Effector CD8-positive, alpha-beta T cell (primary cell): Measurements from ENCODE around the gene ARL5B.

ENCODE experiments used
- DNase-seq: peaks from one replicate; lab custom pipeline; 2025; lab: John Stamatoyannopoulos, UW

Gene ARL5B

DNA sequence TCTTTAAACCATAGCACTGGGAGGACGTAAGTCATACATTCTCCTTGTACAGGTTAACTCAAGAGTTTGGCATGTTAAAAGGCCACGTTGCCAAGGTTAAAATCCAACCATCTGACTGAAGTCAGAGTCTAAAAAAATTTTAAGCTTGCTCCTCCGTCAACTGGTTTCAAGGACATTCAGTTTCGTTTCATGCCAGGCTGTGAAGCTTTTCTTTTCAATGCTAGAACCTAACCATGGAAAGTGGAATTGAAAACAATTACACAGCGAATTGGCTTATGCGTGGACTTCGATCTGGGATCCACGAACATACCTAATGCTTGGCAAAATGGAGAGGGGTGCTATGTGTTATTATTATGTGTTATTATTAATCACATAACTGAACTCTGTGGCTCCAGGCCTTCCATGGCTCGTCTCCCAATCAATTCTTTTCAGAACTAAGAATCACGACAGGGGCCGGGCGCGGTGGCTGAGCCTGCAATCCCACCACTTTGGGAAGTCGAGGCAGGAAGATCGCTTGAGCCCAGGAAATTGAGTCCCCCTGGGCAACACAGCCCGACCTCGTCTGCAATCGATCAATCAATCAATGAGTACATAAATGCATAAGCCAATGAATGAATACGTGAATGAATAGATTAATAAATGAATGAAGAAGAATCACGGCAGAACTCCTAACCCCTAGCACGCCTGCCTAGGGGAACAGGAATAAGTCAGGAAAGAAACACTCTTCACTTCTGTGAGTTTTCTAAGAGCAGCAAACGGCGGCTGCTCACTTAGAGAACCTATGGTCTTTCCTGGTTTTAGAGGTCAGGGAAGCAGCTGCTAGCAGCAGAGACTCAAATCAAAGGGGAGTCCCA lies 733 bp upstream of the ARL5B start:
- DNase-seq: no peak

DNA sequence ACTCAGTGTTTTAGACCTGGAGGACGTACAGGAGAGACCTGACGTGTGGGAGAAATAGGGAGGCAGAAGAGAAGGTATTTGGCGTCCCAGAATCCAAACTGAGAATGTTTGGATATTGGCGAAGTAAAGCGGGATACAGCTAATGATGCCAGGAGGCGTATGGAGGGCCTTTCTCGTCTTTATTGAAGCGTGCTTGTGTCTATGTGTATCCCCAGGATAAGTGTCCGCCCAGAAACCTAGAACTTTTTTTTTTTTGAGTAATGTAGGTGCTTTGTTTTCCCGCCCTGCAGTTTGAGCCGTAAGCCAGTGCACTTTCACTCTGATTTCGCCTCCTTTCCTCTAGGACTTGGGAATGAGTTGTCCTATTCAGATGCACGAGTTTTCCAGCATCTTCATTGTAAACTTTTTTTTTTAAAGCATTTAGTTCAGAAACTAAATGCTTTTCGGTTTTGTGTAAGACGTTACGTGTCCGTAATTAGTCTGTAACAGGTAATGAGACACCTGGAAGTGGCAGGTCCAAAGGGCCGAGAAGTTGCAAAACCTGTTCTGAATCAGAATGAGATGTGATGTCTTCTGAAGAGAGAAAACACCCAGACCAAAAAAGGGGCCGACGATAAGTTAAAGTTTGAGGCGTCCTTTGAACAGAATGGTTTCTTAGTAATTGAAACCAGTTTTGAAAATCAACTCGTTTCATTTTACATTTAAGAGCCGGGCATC lies 746 bp downstream of the ARL5B start:
- DNase-seq: no peak

DNA sequence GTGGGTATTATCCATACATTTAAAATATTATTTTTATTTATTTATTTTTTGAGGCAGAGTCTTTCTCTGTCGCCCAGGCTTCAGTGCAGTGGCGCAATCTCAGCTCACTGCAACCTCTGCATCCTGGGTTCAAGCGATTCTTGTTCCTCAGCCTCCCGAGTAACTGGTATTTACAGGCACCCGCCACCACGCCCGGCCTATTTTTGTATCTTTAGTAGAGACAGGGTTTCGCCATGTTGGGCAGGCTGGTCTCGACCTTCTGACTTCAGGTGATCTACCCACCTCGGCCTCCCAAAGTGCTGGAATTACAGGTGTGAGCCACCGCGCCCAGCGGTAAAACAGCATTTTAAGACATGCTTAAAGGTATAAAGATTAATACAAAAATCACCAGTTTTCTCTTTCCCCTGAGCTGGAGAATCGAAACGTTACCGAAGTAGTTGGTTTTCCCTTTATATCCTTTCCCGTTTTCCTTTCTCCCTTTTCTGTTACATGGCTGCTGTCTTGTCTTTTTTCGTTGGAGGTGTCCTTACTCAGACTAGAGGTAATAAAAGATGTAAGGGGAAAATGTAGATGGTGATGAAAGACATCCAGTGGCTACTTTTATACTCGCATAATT lies 1.7 kb downstream of the ARL5B start:
- no peak for DNase-seq

DNA sequence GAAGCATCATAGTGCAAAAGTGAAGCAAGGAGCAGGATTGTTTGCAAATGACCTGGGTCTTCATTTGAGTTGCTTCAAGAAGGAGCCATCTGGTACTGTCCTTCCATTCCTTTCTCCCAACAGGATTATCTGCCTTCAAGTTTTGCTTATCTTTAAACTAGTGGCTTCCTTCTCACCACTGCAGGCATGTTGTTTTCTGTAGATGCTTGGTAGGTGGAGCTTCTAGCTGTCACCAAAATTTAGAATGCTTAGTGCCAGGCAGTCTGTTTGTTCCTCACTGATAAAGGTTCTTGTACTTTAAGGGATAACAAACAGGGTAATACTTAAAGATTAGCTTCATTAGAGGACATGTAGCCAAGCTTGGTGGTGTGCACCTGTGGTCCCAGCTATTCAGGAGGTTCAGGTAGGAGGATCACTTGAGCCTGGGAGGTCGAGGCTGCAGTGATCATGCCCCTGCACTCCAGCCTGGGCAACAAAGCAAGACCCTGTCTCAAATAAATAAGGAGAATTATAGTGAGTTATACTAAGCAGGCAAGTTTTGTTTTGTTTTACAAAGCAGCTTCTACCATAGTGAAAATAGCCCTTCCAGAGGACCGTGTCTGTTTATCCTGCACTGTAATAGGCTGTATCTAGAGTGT lies 5.7 kb downstream of the ARL5B start:
- DNase-seq: no peak

- no peak for DNase-seq
Observed at GRCh38 chr10:18665815-18666558, 6.8 kb downstream of the ARL5B start.

GRCh38 chr10:18666810-18667209 lies 7.6 kb downstream of the ARL5B start:
- DNase-seq: no peak

GRCh38 chr10:18668026-18668425 lies 8.8 kb downstream of the ARL5B start:
- no peak for DNase-seq

DNA sequence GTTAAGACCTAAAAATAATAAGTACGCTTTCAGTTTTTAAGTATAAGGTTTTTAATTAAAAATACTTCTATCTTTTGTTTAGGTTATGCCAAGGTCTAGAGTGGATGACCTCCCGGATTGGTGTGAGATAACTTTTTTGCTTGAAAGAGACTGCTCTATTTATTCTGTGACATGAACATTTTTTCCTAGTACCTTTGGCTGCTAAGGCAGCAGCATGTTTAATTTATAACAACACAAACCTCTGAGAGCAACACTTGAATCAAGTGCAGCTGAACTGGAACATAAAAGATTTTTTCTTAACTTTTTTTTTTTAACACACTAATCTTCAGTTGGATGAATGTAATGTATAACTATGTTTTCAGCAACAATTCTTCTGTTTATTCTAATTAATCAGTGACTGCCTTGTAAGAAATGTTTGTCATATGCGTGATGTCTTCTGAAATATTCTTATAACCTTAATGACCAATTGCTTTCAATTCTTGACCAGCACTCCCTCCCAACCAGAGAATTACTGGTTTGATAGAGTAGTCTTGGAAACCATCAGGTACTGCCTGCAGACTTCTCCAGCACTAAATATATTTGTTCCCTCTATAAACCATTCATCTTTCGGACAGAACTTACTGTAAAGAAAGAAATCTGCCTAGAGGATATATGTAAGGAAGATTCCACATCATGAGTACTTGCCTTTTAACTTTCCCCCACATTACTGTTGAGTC lies 16.0 kb downstream of the ARL5B start:
- DNase-seq: no peak

DNA sequence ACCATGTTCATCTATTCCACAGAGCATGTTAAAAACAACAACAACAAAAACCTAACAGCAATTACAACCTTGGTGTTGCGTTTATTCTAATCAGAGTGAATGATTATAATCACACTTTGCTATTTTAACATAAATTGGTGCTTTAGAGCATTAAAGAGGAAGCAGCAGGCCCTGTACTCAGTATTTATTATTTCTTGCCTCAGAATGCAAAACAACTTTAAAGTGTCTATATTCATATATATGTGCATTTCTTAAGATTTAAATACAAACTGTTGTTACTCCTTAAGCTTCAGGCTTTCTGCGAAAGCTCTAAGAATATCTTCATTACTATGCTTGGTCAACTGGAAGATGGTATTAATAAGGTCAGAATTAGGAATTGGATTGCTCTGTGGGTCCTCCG lies 21.5 kb downstream of the ARL5B start:
- DNase-seq: no peak

GRCh38 chr10:18681366-18681765 lies 22.1 kb downstream of the ARL5B start:
- no peak for DNase-seq

DNA sequence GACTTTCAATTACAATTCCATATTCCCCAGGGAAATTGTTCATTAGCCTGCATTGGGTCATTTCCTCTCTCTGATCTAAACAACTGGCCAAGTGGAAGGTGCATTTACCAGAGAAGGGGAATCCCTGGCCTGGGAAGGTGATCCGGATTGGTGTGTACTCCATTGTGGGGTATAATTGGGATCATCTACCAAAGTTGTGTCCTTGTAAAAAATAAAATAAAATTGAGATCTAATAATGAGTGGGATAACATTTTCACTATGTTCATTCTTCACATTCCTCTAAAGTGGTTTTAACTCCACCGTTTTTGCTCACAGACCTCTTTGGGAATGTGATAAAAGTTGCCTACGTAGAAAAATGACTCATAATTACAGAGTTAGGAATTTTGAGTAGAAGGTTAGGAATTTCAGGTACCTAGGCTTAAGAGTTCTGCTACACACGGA lies 22.8 kb downstream of the ARL5B start:
- no peak for DNase-seq

- no peak for DNase-seq
Observed at GRCh38 chr10:18683427-18683826, 24.2 kb downstream of the ARL5B start.

DNA sequence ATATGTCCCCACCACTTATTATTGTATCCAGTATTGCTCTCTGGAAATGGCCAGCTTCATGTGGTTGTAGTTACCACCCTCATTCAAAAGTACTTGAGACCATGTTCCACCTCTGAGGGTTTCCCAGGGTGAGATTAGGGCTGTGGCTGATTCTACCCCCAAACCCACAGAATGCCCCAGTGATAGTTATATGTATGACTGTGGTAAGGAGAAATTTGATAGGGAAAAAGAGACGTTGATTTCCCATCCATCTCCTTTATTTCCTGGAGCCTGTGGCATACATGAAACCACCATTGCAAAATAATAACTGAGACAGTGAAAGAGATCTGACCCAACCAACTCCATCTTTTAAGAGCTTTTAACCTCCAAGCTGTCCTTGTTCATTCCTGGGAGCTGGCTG lies 25.2 kb downstream of the ARL5B start:
- no peak for DNase-seq

- no peak for DNase-seq
Observed at GRCh38 chr10:18684953-18685352, 25.7 kb downstream of the ARL5B start.

GRCh38 chr10:18685555-18685954 lies 26.3 kb downstream of the ARL5B start:
- no peak for DNase-seq

DNA sequence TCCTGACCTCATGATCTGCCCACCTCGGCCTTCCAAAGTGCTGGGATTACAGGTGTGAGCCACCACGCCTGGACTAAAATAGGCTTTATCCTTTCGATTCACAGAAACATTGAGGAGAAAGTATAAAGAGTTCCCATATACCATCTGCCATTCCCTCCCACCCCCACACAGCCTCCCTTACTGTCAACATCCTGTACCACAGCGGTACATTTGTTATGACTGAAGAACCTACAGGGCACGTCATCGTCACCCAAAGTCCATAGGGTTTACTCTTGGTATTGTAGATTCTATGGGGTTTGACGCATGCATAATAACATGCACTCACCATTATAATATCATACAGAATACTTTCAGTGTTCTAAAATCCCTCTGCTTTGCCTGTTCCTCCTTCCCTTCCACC lies 28.0 kb downstream of the ARL5B start:
- DNase-seq: no peak

DNA sequence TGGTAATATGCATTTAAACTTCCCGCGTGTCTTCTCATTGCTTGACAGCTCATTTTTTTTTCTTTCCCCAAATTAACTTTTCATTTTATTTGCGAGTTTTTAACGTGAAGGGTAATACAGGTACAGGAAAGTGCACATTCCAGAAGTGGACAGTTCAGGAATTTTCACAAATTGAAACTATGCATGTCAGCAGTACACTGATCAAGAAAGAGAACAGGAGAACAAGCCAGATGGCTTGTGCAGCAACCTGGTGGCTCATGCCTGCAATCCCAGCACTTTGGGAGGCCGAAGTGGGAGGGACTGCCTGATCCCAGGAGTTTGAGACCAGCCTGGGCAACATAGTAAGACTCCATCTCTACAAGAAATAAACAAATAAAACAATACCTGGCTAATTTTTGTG lies 28.5 kb downstream of the ARL5B start:
- DNase-seq: no peak

DNA sequence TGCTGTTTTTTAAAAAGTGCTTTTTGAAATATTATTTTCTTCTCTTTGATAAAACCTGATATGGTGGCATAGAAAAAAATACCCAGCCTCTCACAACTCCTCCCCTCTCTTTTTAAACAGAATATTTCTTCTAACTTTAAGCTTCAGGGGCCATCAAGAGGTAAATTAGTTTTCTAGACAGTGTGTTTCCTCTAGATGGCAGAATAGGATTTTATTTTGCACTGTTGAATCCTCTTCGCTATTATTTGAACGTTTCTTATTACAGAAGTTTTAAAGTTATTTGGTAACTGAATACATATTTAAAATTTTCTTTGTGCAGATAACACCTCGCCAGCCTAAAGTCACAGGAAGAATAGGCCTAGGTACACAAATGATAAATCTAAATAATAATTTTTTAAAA lies 30.3 kb downstream of the ARL5B start:
- no peak for DNase-seq

DNA sequence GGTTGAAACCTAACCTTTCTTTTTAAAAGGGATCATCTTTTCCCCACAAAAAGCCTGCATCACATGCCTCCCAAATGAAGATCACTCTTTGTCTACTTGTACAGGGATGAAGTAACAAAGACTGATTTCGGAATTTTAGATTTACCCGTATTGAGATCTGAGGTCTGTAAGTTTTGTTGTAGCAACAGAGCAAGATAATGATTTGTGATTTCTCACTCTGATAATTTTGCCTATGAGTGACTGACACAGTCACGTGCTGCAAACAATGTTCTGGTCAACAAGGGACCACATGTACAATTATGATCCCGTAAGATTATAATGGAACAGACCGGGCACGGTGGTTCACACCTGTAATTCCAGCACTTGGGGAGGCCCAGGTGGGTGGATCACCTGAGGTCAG lies 31.3 kb downstream of the ARL5B start:
- DNase-seq: no peak

DNA sequence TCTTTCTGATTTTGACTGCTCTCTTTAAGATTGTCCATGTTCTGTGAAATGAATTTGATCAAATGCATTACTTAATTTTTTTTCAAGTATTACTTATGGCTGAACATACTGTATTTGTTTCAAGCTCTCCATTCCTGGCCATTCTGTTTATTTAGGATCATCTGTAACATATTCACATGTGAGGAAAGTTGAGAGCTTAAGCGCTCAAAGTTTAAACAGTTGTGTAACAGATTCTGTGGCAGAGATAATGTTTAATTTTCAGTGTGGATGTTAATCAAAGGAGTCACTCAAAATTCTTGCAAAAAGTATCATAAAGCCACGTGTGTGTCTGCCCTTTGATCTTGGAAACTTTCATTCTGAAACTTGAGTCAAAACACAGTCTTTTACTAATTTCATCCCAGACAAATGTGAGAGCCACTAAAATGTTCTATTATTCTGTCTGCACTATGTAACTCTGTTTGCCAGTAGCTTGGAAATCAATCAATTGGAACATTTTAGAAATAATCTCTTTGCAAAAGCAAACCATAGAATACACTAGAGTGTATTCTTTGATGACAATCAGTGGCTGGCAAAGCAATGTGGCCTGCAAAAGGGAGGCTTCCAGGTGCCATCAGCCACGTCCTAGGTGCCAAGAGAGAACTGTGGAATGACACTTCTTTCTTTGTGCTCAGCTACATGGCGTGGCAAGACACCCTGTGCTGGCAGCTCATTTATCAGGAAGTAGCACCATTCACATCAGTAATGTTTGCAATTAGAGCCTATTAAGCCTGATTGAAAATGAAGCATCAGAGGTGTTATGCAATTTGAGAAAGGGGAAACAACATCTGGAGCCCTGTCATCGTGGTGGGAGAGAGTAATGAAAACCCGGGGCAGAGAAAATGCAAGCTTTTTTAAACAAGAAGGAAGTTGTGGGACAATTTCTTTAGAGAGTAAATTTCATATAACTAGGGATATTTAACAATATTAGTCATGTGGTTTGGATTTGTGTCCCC lies 40.9 kb downstream of the ARL5B start:
- no peak for DNase-seq
